GM21528 (cell line): ENCODE results near the gene CD300LF.

Source experiments
- ATAC-seq: cut with Tn5 transposase; IDR thresholded peaks from one replicate; pipeline ENCODE4 v1.9.1; 2021; ENCODE audit warnings: mild to moderate bottlenecking, moderate library complexity; ENCODE audit not compliant: unreplicated experiment, low FRiP score

CD300LF gene

GRCh38 chr17:74712756-74713155, at the start of gene CD300LF:
Gene CD300LF (minus strand): TSS chr17:74712923. CDS start chr17:74712866, 57 bp downstream.
- ATAC-seq, result no peak

- ATAC-seq, result no peak
These were observed 49.2 kb upstream of the CD300LF start for GRCh38 chr17:74761931-74762330.

DNA sequence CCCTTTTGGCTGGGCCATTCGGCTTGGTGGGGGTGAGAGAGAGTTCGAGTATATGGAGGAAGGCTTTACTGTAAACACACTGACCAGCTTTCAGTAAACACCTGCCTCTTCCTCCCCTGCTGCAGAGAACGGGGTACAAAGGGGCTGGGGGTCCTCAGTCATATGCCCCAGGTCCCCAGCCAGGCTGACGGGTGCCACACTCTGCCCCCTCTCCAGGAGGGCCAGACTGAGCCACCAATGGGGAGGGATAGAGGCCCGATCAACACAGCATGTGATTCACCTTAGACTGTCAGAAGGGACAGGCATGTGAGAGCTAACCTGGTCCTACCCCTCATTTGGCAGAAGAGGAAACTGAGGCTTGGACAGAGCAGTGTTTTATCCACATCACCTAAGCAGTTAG, 48.7 kb upstream of the CD300LF start:
- no peak for ATAC-seq

- no peak for ATAC-seq
These were observed 47.8 kb upstream of the CD300LF start for GRCh38 chr17:74760404-74761105.

DNA sequence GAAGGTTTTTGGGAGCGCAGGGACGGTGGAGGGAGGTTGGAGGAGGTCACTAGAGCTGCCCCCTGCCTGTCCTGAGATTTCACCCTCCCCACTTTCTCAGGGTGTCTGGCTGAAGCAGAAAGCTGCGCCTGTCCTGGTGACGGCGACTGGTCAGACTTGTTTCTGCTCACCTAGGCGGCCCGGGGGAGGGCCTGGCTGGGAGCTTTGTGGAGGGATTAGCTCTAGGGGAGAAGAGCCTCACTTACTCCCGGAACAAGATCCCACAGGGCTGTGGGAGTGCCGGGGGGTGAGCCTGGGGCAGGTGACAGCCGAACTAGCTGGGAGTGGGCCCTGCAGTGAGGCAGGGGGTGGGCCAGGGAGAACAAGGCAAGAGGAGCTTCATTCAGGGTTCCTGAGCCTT, 47.2 kb upstream of the CD300LF start:
- ATAC-seq, result no peak

GRCh38 chr17:74759243-74759801, 46.6 kb upstream of the CD300LF start:
- peak; percentile 80 for ATAC-seq

DNA sequence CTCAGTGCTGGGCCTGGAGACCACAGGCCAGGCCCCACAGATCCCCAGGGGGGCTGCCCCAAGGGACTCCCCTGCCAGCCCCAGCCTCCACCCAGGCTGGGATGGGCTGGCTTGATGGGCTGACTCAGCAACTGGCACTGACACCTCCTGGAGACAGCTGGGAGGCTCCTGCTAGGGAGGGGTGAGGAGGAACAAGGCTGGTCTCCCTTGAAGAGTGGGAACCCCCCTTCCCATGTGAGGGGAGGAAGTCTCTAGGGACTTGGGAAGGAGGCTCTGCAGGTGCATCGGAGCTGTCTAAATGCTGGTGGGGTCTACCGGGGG, 46.1 kb upstream of the CD300LF start:
- ATAC-seq, result no peak

- ATAC-seq, result no peak
These were observed 45.5 kb upstream of the CD300LF start for GRCh38 chr17:74757931-74758847.

DNA sequence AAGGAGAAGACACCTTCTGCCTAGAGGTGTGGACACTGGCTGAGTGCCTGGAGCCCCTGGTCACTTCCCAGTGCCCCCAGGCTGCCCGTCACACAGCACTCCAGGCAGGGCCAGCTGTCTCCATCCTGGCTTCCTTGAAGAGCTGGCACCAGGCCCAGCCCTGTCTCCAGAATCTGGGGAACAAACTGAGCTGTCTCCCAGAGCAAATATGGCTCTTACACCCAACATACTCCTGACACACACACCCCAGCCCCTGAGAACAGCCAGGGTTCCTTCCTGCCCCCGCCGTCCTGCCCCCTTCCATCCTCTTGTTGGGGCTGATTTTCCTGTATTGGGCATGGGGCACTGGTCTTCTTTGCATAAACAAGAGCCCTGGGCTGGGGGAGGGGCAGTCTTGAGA, 44.8 kb upstream of the CD300LF start:
- no peak for ATAC-seq

DNA sequence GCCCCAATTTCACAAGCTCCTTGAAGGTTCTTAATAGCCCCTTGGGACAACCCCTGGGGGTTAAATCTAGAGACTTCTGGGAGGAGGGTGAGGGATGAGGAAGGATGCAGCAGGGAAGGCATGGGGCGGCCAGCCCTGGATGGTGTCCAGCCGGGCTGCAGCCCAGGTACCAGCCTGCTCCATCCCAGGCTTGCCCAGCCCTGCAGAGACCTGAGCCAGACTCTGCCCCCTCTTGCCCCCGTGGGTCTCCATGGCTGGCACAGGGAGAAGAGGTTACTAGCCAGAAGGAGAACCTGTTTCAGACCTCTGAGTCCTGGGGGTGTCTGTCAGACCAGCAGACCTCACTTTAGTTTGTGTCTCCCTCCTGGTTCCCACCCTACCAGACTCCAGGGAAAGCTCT, 44.2 kb upstream of the CD300LF start:
- ATAC-seq, result no peak

GRCh38 chr17:74755533-74755932, 42.8 kb upstream of the CD300LF start:
- no peak for ATAC-seq

DNA sequence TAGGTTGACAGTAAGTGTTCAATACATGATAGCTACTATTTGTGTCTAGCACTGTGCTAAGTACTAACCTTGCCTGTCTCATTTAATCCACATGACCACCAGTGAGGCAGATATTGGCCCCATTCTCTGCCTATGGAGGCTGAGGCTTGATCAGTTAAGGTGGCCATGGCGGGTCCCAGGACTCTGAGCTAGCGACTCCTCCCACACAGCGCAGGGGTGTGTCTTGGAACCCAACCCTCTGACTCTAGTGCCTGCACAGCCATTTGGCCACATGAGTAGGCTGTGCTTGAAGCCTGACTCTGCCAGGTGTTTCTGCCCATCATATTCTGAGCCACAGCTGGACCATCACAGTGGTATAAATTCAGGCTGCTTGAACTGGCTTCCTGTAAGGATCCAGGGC, 42.1 kb upstream of the CD300LF start:
- no peak for ATAC-seq

GRCh38 chr17:74752822-74753401, 40.2 kb upstream of the CD300LF start:
- ATAC-seq, result no peak

- ATAC-seq, result no peak
These were observed 39.7 kb upstream of the CD300LF start for GRCh38 chr17:74752415-74752814.

DNA sequence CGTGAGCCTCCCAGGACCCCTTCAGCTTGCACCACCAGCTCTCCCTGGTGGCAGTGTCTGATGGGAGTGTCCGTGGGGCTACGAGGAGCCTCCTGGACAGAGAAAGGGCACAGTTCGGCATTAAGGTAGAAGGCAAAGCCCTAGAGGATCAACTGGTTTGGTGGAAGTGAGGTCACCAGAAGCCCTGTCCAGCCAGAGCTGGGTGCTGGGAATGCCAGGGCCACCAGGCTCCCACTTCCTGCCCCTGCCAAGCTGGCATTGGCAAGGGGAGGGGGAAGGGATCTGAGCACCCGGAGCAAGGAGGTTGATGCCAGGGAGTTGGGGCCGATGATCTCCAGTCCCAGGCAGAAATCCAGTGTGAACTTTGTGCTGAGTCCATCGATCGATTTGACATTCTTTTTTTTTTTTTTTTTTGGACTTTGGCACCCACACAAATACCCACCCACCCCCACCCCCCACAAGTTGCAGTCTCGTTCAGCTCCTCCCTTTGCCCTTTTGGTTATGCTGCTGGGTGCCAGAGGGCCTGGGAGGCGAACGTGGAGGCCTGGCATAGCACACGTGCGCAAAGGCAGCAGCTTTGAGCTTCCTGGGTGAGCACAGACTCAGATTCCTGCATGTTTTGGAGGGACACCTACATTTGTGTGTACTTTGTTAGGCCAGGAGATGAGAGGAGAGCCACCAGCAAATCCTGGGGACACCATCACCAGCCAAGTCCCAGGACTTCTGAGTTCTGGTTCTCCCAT, 37.8 kb upstream of the CD300LF start:
- ATAC-seq, result no peak

DNA sequence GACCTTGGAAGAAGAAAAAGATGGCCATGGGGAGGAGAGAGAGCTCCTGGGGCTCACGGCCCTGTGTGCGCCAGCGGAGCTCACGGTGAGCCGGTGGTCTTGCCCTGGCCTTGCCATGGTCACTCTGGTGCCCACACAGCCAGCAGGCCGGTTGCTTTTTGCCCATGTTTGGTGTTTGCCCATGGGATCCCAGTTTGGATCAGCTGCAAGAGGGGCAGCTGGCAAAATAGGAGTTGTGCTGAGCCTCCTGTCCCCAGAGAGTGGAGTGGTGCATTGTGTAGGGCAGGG, 37.3 kb upstream of the CD300LF start:
- ATAC-seq, result no peak

- no peak for ATAC-seq
These were observed 36.7 kb upstream of the CD300LF start for GRCh38 chr17:74749279-74750038.

DNA sequence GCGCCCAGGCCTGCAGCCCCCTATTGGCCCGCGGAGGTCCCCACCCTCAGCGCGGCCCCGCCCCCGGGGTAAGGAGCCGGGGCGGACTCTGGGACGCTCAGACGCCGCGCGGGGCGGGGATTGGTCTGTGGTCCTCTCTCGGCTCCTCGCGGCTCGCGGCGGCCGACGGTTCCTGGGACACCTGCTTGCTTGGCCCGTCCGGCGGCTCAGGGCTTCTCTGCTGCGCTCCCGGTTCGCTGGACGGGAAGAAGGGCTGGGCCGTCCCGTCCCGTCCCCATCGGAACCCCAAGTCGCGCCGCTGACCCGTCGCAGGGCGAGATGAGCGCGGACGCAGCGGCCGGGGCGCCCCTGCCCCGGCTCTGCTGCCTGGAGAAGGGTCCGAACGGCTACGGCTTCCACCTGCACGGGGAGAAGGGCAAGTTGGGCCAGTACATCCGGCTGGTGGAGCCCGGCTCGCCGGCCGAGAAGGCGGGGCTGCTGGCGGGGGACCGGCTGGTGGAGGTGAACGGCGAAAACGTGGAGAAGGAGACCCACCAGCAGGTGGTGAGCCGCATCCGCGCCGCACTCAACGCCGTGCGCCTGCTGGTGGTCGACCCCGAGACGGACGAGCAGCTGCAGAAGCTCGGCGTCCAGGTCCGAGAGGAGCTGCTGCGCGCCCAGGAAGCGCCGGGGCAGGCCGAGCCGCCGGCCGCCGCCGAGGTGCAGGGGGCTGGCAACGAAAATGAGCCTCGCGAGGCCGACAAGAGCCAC, 36.0 kb upstream of the CD300LF start, which contains the start of gene NHERF1:
Gene NHERF1, plus strand, starts transcription at position 100 of the 750 bp plus-strand sequence. Its CDS starts 219 bp downstream, at position 319.
- ATAC-seq, result peak; percentile 75

DNA sequence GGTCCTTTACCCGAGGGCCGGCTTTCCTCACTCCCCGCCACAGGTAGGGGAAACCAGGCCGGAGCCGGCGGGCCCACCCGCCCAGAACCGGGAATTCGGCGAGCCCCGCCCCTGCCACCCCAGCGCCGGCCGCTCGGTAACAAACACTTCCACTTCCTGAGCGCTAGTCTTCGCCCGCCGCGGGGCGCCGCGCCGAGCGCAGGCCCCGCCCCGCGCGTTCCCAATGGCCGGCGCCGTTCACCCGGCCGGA, 35.5 kb upstream of the CD300LF start:
- ATAC-seq, result no peak
